Coronary artery (tissue), 2 donors: Measurements from ENCODE around the gene AGMAT.
A peak's percentile ranks its signal among the peaks of the same experiment; 100 is the strongest.

ENCODE experiments used
- DNase-seq: peaks from one replicate; pipeline ENCODE4 v3.0.0-alpha.2; 2017; ENCODE audit warnings: low spot score
- H3K27ac ChIP-seq, 2 donors: fragments of 200-600 bp; sonication (generic); one replicate each; pipeline ENCODE4 v1.5.1; 2016 to 2019
- H3K4me3 ChIP-seq: fragments of 200-600 bp; sonication (generic); 2 replicates; pipeline ENCODE4 v1.5.1; 2016; ENCODE audit warnings: mild to moderate bottlenecking, moderate library complexity
- TF ChIP-seq, protein P1 (sequence below): fragments of 200-600 bp; sonication (generic); IDR thresholded peaks from one replicate; pipeline ENCODE4 v1.5.1; 2019; ENCODE audit warnings: antibody characterized with exemption

The AGMAT gene

DNA sequence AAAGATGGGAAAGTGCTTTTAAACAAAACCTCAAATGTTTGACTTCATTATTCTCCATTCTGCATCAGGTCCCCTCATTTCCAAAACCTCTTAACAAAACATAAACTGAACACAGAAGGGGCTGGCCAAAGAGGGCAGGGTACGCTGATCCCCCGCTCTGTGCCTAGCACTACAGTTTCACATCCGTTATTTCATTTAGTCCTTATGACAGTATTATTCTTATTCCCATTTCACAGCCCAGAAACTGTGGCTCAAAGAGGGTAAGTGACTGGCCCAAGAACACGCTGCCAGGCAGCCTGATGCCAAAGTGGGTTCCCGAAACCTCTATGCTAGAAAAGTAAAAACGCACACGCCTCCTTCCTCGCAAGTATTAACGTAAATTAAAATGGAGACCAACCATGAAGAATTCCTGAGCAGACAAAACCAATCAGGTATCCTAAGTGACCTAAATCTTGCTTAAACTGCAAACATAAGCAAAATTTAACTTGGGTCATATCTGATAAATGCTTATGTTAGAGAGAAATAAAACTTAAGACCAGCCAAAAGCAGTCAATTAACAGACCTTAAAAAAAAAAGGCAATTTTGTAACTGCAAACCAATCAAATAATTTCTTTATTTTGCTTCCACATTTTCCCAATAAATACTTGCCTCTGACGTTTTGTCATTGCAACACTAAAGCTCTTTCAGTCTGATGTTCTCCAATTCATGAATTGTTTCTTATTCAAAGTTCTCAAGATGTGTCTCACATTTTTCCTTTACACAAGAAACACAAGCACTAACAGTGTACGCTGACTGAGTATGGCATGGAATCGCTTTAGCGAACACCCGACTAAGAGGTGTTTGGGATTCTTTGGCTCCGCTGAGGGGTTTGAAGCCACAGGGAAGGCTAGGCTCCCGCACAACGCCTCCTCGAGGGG is 61.5 kb downstream of the AGMAT start:
- H3K4me3 ChIP-seq = peak overlapping the region; percentile 94
- TF ChIP-seq, protein P1, sequence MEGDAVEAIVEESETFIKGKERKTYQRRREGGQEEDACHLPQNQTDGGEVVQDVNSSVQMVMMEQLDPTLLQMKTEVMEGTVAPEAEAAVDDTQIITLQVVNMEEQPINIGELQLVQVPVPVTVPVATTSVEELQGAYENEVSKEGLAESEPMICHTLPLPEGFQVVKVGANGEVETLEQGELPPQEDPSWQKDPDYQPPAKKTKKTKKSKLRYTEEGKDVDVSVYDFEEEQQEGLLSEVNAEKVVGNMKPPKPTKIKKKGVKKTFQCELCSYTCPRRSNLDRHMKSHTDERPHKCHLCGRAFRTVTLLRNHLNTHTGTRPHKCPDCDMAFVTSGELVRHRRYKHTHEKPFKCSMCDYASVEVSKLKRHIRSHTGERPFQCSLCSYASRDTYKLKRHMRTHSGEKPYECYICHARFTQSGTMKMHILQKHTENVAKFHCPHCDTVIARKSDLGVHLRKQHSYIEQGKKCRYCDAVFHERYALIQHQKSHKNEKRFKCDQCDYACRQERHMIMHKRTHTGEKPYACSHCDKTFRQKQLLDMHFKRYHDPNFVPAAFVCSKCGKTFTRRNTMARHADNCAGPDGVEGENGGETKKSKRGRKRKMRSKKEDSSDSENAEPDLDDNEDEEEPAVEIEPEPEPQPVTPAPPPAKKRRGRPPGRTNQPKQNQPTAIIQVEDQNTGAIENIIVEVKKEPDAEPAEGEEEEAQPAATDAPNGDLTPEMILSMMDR = no peak
- no peak for DNase-seq
- peak overlapping the region; percentile 81 to 99 for H3K27ac ChIP-seq

DNA sequence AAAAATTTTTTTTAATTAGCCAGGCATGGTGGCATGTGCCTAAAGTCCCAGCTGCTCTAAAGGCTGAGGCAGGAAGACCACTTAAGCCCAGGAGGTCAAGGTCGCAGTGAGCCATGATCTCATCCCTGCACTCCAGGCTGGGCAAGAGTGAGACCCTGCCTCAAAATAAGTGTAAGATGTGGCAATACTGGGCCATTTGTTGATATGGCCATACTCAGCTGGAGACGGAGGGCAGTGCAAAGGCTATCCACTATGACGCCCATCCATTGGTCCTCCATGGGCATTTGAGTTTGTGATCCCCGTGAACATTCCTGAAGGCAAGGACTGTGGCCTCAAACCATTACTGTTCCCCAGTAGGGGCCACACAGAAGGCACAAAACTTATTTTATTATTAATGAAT is 62.3 kb downstream of the AGMAT start:
- Histone ChIP-seq H3K27ac (no peak overlapping the region), H3K4me3 (no peak overlapping the region)
- no peak for DNase-seq
- TF ChIP-seq, protein P1 = no peak
